SHP77 (cell line): ENCODE results near the gene DDX3X.
"Not testable (repeated sequence)": the region's sequence is repeated elsewhere in the genome, so short reads cannot be mapped to it uniquely, and the experiment has no call there.

ENCODE experiments used
- DNase-seq, 2 experiments: peaks; one replicate each; lab custom pipeline; 2025; lab: John Stamatoyannopoulos, UW

DDX3X gene

GRCh38 chrX:41329101-41329500 lies 4.9 kb upstream of the DDX3X start:
- DNase-seq, result no peak

- DNase-seq, result no peak
These were observed 2.0 kb upstream of the DDX3X start for GRCh38 chrX:41332005-41332404.

GRCh38 chrX:41332408-41333002 lies 1.5 kb upstream of the DDX3X start:
- no peak for DNase-seq

- peak; percentile 87 to 91 for DNase-seq
These were observed 789 bp upstream of the DDX3X start for GRCh38 chrX:41333003-41333743.

GRCh38 chrX:41334363-41335197 lies 618 bp downstream of the DDX3X start:
- peak; percentile 8 to 33 for DNase-seq

GRCh38 chrX:41335198-41335957 lies 1.4 kb downstream of the DDX3X start:
- DNase-seq, result no peak

- no peak for DNase-seq
These were observed 2.0 kb downstream of the DDX3X start for GRCh38 chrX:41335958-41336331.

GRCh38 chrX:41336447-41336846 lies 2.5 kb downstream of the DDX3X start:
- DNase-seq, result no peak

GRCh38 chrX:41337140-41337539 lies 3.2 kb downstream of the DDX3X start:
- DNase-seq, result no peak

- no peak for DNase-seq
These were observed 4.5 kb downstream of the DDX3X start for GRCh38 chrX:41338436-41338835.

GRCh38 chrX:41339148-41339547 lies 5.2 kb downstream of the DDX3X start:
- no peak for DNase-seq

GRCh38 chrX:41344053-41344452 lies 10.1 kb downstream of the DDX3X start:
- DNase-seq, result no peak

GRCh38 chrX:41347186-41347585 lies 13.2 kb downstream of the DDX3X start:
- DNase-seq, result no peak

- no peak for DNase-seq
These were observed 14.6 kb downstream of the DDX3X start for GRCh38 chrX:41348551-41348950.

GRCh38 chrX:41350150-41350975 lies 16.4 kb downstream of the DDX3X start:
- DNase-seq, result no peak

- no peak for DNase-seq
These were observed 17.1 kb downstream of the DDX3X start for GRCh38 chrX:41350976-41351569.

- no peak for DNase-seq
These were observed 18.0 kb downstream of the DDX3X start for GRCh38 chrX:41351923-41352322.

GRCh38 chrX:41352329-41352838 lies 18.4 kb downstream of the DDX3X start:
- no peak for DNase-seq

- no peak for DNase-seq
These were observed 20.0 kb downstream of the DDX3X start for GRCh38 chrX:41353985-41354384.

GRCh38 chrX:41369152-41369551 lies 35.2 kb downstream of the DDX3X start:
- no peak for DNase-seq

- DNase-seq, result not testable (repeated sequence)
These were observed 37.6 kb downstream of the DDX3X start for GRCh38 chrX:41371575-41371974.
